GM12878 (cell line): Measurements from ENCODE around the gene TRIM9. TPM values are rescaled to one million over a fixed set of nuclear protein-coding genes. Genes with fewer than 3 reads are reported as not detected.

Experiments used
- ATAC-seq: fragments of 200-7000 bp; cut with Tn5 transposase; 3 replicates; pipeline ENCODE4 v1.9.1; 2020; ENCODE audit warnings: mild to moderate bottlenecking, moderate library complexity
- BruUV-seq: library from RNA; stranded (reverse); fragments of 400-500 nt; replicated peaks from 2 replicates; lab custom pipeline; 2021; lab: Mats Ljungman, UMichigan
- CTCF ChIA-PET: fragments of 300-600 bp; sonication (Branson Sonifier 250); formaldehyde crosslinking; extraction: SDS; loops from one replicate; lab custom pipeline; 2021; ENCODE audit warnings: inconsistent platforms; lab: Yijun Ruan, JAX
- POLR2A ChIA-PET: fragments of 350-600 bp; formaldehyde crosslinking; extraction: SDS; loops from one replicate; lab custom pipeline; 2021; ENCODE audit warnings: inconsistent platforms; lab: Charles Lee
- RAD21 ChIA-PET: fragments of 300-600 bp; sonication (Branson Sonifier 250); formaldehyde crosslinking; loops from one replicate; lab custom pipeline; 2023; ENCODE audit warnings: antibody characterized with exemption; ENCODE audit not compliant: unreplicated experiment; lab: Charles Lee
- SMC1A ChIA-PET: fragments of 300-600 bp; sonication (Branson Sonifier 250); formaldehyde crosslinking; loops from one replicate; lab custom pipeline; 2023; ENCODE audit not compliant: unreplicated experiment, uncharacterized antibody; lab: Charles Lee
- DNase-seq: peaks from one replicate; pipeline ENCODE4 v3.0.0-alpha.2; 2011; ENCODE audit warnings: low read depth, low spot score
- FAIRE-seq: peaks from 3 replicates; lab custom pipeline; 2011; peaks lifted over from hg19 to GRCh38; lab: Jason Lieb, UNC
- H2AFZ ChIP-seq: 2 replicates; pipeline ENCODE4 v1.6.0; 2011; ENCODE audit warnings: low read depth, low read length, control low read depth; ENCODE audit not compliant: control insufficient read depth
- H3K27ac ChIP-seq: 2 replicates; pipeline ENCODE4 v1.5.1; 2011; ENCODE audit warnings: control low read depth; ENCODE audit not compliant: control insufficient read depth, insufficient read depth
- H3K27me3 ChIP-seq, 2 experiments: replicated peaks in 1 of 2; 2 replicates each; pipeline versions ENCODE4 v1.6.0 to v1.6.1; 2011; ENCODE audit warnings: low read length in 1 of 2; ENCODE audit not compliant: control insufficient read depth in 2 of 2, insufficient read depth in 2 of 2
- H3K36me3 ChIP-seq, 2 experiments: 2 replicates each; pipeline ENCODE4 v1.5.1; 2011; ENCODE audit warnings: low read length in 1 of 2; ENCODE audit not compliant: control insufficient read depth in 2 of 2, insufficient read depth in 2 of 2
- H3K4me1 ChIP-seq: 2 replicates; pipeline ENCODE4 v1.6.1; 2011; ENCODE audit warnings: mild to moderate bottlenecking, low read length, moderate library complexity, mixed read lengths; ENCODE audit not compliant: control insufficient read depth, insufficient read depth
- H3K4me2 ChIP-seq: 2 replicates; pipeline ENCODE4 v1.6.0; 2011; ENCODE audit warnings: control low read depth; ENCODE audit not compliant: control insufficient read depth, insufficient read depth
- H3K4me3 ChIP-seq: fragments of 200-600 bp; sonication (generic); 2 replicates; pipeline ENCODE4 v1.5.1; 2016
- H3K79me2 ChIP-seq: 2 replicates; pipeline ENCODE4 v1.6.0; 2011; ENCODE audit warnings: low read length; ENCODE audit not compliant: control insufficient read depth, insufficient read depth
- H3K9ac ChIP-seq: 2 replicates; pipeline ENCODE4 v1.8.0; 2011; ENCODE audit warnings: low read length, control low read depth, mixed read lengths; ENCODE audit not compliant: control insufficient read depth, insufficient read depth
- H3K9me3 ChIP-seq: replicated peaks from 3 replicates; pipeline ENCODE4 v1.5.1; 2011; ENCODE audit warnings: mild to moderate bottlenecking, low read length; ENCODE audit not compliant: control insufficient read depth, insufficient read depth
- H4K20me1 ChIP-seq: 2 replicates; pipeline ENCODE4 v1.6.0; 2011; ENCODE audit not compliant: control insufficient read depth, insufficient read depth
- CTCF ChIP-seq, 3 experiments: IDR thresholded peaks in 2 of 3; conservative IDR thresholded peaks in 1 of 3; 2 replicates each; pipeline ENCODE4 v1.5.1; 2011; ENCODE audit warnings: low read depth in 3 of 3, low read length in 3 of 3, mild to moderate bottlenecking in 3 of 3, control low read depth in 2 of 3, moderate library complexity in 2 of 3, inconsistent platforms in 1 of 3, mixed read lengths in 1 of 3; ENCODE audit not compliant: control insufficient read depth in 2 of 3, insufficient read depth in 1 of 3; ENCODE audit errors: extremely low read depth in 1 of 3
- ETV6 ChIP-seq, 2 experiments: fragments of 450-650 bp in 1 of 2; IDR thresholded peaks in 1 of 2; conservative IDR thresholded peaks in 1 of 2; 2 replicates each; pipeline ENCODE4 v1.6.1; 2014; ENCODE audit warnings: antibody characterized with exemption in 1 of 2, borderline replicate concordance in 1 of 2, low read depth in 1 of 2, mild to moderate bottlenecking in 1 of 2, moderate library complexity in 1 of 2
- FOS ChIP-seq: IDR thresholded peaks from 3 replicates; pipeline ENCODE4 v1.6.1; 2011; ENCODE audit warnings: borderline replicate concordance; ENCODE audit not compliant: insufficient read length; ENCODE audit errors: extremely low read depth
- POLR2AphosphoS2 ChIP-seq: IDR thresholded peaks from 2 replicates; pipeline ENCODE4 v1.6.1; 2011; ENCODE audit warnings: low read depth, mild to moderate bottlenecking, low read length, improper control_type of control experiment, moderate library complexity
- RAD21 ChIP-seq: IDR thresholded peaks from 2 replicates; pipeline ENCODE4 v1.6.1; 2011; ENCODE audit warnings: mild to moderate bottlenecking, low read depth, low read length, moderate library complexity; ENCODE audit not compliant: insufficient read depth
- TCF7 ChIP-seq: IDR thresholded peaks from 2 replicates; pipeline ENCODE4 v1.6.1; 2014; ENCODE audit warnings: antibody characterized with exemption, borderline replicate concordance
- WGBS: methylation state at CpG from one replicate; pipeline ENCODE4 v1.1.6; 2016; ENCODE audit warnings: low lambda C conversion rate; ENCODE audit not compliant: insufficient replicate concordance, insufficient coverage; ENCODE audit errors: missing lambda C conversion rate; 5-methylcytosine and 5-hydroxymethylcytosine counted together
- in situ Hi-C: fragments of 300-500 bp; cut with MboI; formaldehyde crosslinking; loops from 9 replicates; pipeline ENCODE4 v1.14.3; 2018; ENCODE audit warnings: mixed read lengths
- intact Hi-C: fragments of 100-400 bp; cut with micrococcal nuclease; formaldehyde crosslinking; loops from one replicate; pipeline ENCODE4 v1.14.2; 2022; ENCODE audit not compliant: unreplicated experiment
- polyA plus RNA-seq, 11 experiments: library from polyadenylated mRNA; depleted of rRNA in 4 of 11; unstranded in 6 of 11; stranded (reverse) in 5 of 11; fragments of >200 nt; fragmentation: Nextera tagmentation in 4 of 11; fragmentation: Illumina TruSeq in 1 of 11; extraction: Ambion mirVana in 4 of 11; extraction: Trizol in 1 of 11; gene quantifications; 1 replicate in 1 of 11; 2 replicates in 10 of 11; pipeline versions ENCODE4 v1.2.1 to v1.2.3, GENCODE V29; 2011 to 2016; ENCODE audit warnings: inconsistent platforms in 2 of 11, missing spikeins in 2 of 11, low read depth in 1 of 11
- total RNA-seq, 4 experiments: library from RNA; depleted of rRNA in 3 of 4; stranded (reverse); fragments of >200 nt in 3 of 4; fragmentation: Illumina TruSeq in 1 of 4; extraction: Trizol in 1 of 4; gene quantifications; 2 replicates each; pipeline versions ENCODE4 v1.2.1 to v1.2.3, GENCODE V29; 2013 to 2021

TRIM9 gene
- total and polyA plus RNA-seq, 10 of the 15 experiments (the other 5 are each of a cell fraction or from before 2014, with no cell fraction given): 0.04 to 0.18 (median 0.11) TPM; not detected in 2

- TF ChIP-seq ETV6 (conservative IDR thresholded peaks at IDR 0.05 in 1 of 2, IDR thresholded peaks at IDR 0.05 in 1 of 2; ENCODE audit: borderline replicate concordance in 1 of 2, low read depth in 1 of 2): no peak
- no peak for TF ChIP-seq CTCF (IDR thresholded peaks at IDR 0.05 in 2 of 3, conservative IDR thresholded peaks at IDR 0.05 in 1 of 3; ENCODE audit: control insufficient read depth in 2 of 3, extremely low read depth in 1 of 3, insufficient read depth in 1 of 3, low read depth in 3 of 3, low read length in 3 of 3)
- TF ChIP-seq RAD21: no peak
- TF ChIP-seq, all 136 proteins: peak for 0
These were observed 55.7 kb downstream of the TRIM9 start (continued) for GRCh38 chr14:51039252-51039651.

GRCh38 chr14:51035611-51036192 lies 59.2 kb downstream of the TRIM9 start:
- H3K9me3 ChIP-seq: no peaks in the 10 kb centered on the region
- ChIA-PET SMC1A (no interaction called here), CTCF (interaction anchor here (0.6 kb wide), 1 partner anchor 12 kb away, joined by 4 read pairs; no protein-coding TSS in a partner anchor), RAD21 (no interaction called here), POLR2A (no interaction called here)
- H3K27ac ChIP-seq: no peak overlapping the region
- no peaks in the 10 kb centered on the region for H3K79me2 ChIP-seq
- FAIRE-seq (no peak), ATAC-seq (no peak), DNase-seq (no peak)
- 30% methylated on average over 9 of the region's 9 CpGs for WGBS
- no peaks in the 10 kb centered on the region for H3K36me3 ChIP-seq
- TF ChIP-seq TCF7: no peak
- no peak for TF ChIP-seq FOS
- TF ChIP-seq POLR2AphosphoS2: no peak
- no peak overlapping the region for H2AFZ ChIP-seq
- H3K4me2 ChIP-seq: no peak overlapping the region
- in situ Hi-C loops (no loop called here), intact Hi-C loops (no loop called here)
- H3K27me3 ChIP-seq: no peaks in the 10 kb centered on the region
- no peaks in the 10 kb centered on the region for H3K4me1 ChIP-seq
- H3K9ac ChIP-seq: no peak overlapping the region
- BruUV-seq: no TSS peak
- no peak overlapping the region for H3K4me3 ChIP-seq
- no peaks in the 10 kb centered on the region for H4K20me1 ChIP-seq
